ENCODE results near the gene TUT4.

DNA sequence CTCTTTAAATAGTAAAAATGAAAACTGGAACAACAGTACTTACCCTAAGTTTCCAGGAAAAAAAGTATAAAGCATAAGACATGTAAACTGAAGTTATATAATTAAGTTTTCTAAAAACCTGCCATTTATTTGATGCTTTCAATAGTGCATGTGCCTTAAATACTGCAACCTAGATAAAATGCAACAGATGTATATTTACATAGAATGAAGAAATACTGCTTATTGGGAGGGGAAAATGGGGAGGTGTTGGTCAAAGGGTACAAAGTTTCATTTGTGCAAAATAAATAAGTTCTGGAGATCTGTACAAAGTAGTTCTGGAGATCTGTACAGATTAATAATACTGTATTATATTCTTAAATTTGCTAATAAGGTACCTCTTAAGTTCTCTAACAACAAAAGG, 79.9 kb downstream of the TUT4 start:
- TF ChIP-seq, protein P1, sequence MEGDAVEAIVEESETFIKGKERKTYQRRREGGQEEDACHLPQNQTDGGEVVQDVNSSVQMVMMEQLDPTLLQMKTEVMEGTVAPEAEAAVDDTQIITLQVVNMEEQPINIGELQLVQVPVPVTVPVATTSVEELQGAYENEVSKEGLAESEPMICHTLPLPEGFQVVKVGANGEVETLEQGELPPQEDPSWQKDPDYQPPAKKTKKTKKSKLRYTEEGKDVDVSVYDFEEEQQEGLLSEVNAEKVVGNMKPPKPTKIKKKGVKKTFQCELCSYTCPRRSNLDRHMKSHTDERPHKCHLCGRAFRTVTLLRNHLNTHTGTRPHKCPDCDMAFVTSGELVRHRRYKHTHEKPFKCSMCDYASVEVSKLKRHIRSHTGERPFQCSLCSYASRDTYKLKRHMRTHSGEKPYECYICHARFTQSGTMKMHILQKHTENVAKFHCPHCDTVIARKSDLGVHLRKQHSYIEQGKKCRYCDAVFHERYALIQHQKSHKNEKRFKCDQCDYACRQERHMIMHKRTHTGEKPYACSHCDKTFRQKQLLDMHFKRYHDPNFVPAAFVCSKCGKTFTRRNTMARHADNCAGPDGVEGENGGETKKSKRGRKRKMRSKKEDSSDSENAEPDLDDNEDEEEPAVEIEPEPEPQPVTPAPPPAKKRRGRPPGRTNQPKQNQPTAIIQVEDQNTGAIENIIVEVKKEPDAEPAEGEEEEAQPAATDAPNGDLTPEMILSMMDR (conservative IDR thresholded peaks at IDR 0.05; ENCODE audit: low read depth, low read length): no peak
- TF ChIP-seq EZH2 (IDR thresholded peaks at IDR 0.05; ENCODE audit: borderline replicate concordance, low read depth, low read length, poor library complexity, severe bottlenecking): no peak
